ENCODE results near the gene CRLF1.

DNA sequence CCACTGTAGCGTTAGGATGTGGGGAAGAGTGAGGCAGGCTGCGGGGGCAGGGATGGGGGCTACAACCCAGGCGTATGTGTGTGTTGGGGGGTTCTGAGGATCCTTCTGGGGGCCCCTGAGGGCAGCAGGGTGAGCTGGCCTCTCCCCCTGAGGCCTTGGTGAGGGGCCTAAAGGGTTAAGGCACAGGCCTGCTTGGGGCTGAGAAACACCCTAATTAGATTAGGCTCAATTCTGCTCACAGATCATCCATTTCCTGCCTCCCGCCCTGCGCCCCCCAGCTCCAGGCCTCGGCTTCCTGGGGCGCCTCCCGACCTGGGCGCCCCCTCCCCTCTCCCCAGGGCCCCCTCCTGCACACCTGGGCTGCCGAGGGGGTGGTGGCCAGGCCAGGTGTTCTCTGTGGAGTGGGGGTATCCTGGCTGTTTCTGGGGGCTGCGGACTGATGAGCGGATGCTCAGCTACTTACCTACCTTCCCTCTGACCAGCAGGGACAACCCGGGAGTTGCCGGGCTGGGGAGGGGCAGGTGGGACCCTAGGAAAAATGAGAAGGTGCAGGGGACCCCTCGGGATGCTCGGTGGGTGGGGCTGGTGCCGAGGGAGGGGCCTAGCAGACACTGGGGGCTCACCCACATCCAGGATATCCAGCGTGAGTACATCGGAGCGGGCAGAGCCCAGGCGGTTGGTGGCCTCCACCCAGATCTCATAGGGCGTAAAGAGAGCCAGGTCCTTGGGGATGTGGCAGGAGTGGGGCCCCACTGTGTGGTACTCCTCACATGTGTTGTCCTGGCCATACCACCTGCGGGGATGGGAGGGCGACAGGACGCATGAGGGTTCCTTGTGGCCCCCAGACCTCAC is 8.6 kb downstream of the CRLF1 start:
- TF ChIP-seq, protein P1, sequence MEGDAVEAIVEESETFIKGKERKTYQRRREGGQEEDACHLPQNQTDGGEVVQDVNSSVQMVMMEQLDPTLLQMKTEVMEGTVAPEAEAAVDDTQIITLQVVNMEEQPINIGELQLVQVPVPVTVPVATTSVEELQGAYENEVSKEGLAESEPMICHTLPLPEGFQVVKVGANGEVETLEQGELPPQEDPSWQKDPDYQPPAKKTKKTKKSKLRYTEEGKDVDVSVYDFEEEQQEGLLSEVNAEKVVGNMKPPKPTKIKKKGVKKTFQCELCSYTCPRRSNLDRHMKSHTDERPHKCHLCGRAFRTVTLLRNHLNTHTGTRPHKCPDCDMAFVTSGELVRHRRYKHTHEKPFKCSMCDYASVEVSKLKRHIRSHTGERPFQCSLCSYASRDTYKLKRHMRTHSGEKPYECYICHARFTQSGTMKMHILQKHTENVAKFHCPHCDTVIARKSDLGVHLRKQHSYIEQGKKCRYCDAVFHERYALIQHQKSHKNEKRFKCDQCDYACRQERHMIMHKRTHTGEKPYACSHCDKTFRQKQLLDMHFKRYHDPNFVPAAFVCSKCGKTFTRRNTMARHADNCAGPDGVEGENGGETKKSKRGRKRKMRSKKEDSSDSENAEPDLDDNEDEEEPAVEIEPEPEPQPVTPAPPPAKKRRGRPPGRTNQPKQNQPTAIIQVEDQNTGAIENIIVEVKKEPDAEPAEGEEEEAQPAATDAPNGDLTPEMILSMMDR (IDR thresholded peaks at IDR 0.05; ENCODE audit: insufficient read depth, low read length, poor library complexity, severe bottlenecking): no peak
- no peak for TF ChIP-seq EZH2phosphoT487 (conservative IDR thresholded peaks at IDR 0.05; ENCODE audit: low read length)
